ENCODE measurements around the gene AKT2.

- TF ChIP-seq POLR2A (IDR thresholded peaks at IDR 0.05) (no peak), CTCF (IDR thresholded peaks at IDR 0.05) (peak in 1 of 4 donors; percentile 5)
Observed at GRCh38 chr19:40277356-40278059, 7.6 kb downstream of the AKT2 start.

Measured in right lobe of liver (tissue), 4 donors.